Hepatocyte (in vitro differentiated cells): ENCODE results near the gene PWWP3B.

Experiments used
- EZH2 ChIP-seq: fragments of 200-600 bp; sonication (generic); IDR thresholded peaks from 2 replicates; pipeline ENCODE4 v1.6.1; 2016; ENCODE audit warnings: antibody characterized with exemption, mild to moderate bottlenecking, borderline replicate concordance
- TF ChIP-seq, protein P1 (sequence below): fragments of 200-600 bp; sonication (generic); IDR thresholded peaks from 2 replicates; pipeline ENCODE4 v1.5.1; 2016; ENCODE audit warnings: antibody characterized with exemption, mild to moderate bottlenecking; ENCODE audit not compliant: poor library complexity

DNA sequence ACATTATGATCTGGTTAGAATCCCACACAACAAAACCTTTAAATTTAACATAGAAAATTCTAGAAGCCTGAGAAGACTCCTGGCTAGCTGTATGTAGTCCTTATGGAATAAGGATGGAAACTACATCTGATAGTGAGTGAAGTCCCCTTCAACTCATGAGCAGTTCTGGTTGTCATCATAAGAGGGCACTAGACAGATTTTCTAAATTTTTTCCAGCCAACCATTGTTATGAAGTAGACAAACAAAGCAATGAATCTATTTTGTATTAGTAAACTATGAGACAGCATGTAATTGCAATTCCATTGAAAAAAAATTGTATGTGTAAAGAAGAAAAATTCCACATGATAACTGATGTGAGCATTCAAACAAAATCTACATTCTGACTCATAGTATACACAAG, 35.2 kb downstream of the PWWP3B start:
- TF ChIP-seq, protein P1, sequence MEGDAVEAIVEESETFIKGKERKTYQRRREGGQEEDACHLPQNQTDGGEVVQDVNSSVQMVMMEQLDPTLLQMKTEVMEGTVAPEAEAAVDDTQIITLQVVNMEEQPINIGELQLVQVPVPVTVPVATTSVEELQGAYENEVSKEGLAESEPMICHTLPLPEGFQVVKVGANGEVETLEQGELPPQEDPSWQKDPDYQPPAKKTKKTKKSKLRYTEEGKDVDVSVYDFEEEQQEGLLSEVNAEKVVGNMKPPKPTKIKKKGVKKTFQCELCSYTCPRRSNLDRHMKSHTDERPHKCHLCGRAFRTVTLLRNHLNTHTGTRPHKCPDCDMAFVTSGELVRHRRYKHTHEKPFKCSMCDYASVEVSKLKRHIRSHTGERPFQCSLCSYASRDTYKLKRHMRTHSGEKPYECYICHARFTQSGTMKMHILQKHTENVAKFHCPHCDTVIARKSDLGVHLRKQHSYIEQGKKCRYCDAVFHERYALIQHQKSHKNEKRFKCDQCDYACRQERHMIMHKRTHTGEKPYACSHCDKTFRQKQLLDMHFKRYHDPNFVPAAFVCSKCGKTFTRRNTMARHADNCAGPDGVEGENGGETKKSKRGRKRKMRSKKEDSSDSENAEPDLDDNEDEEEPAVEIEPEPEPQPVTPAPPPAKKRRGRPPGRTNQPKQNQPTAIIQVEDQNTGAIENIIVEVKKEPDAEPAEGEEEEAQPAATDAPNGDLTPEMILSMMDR: no peak
- no peak for TF ChIP-seq EZH2
